Ishikawa (cell line): ENCODE results near the gene SHFL.

Experiments
- EGR1 ChIP-seq: IDR thresholded peaks from 2 replicates; pipeline ENCODE4 v1.6.1; 2012
- REST ChIP-seq: IDR thresholded peaks from 2 replicates; pipeline ENCODE4 v1.6.1; 2012; ENCODE audit warnings: low read depth, mild to moderate bottlenecking
- YY1 ChIP-seq: IDR thresholded peaks from 2 replicates; pipeline ENCODE4 v1.6.1; 2012; ENCODE audit warnings: low read depth
- ZBTB7A ChIP-seq: IDR thresholded peaks from 2 replicates; pipeline ENCODE4 v1.6.1; 2012; ENCODE audit warnings: low read depth
- TF ChIP-seq, protein P1 (sequence below): IDR thresholded peaks from 2 replicates; pipeline ENCODE4 v1.6.1; 2012

- TF ChIP-seq EGR1 (no peak), ZBTB7A (no peak), REST (no peak), YY1 (no peak)
- TF ChIP-seq, protein P1, sequence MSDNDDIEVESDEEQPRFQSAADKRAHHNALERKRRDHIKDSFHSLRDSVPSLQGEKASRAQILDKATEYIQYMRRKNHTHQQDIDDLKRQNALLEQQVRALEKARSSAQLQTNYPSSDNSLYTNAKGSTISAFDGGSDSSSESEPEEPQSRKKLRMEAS, result no peak
Observed at GRCh38 chr19:10114651-10115391, 28.7 kb downstream of the SHFL start.
